Activated gamma-delta T cell (primary cell): ENCODE results near the gene PRPH2.
"Not testable (repeated sequence)": the region's sequence is repeated elsewhere in the genome, so short reads cannot be mapped to it uniquely, and the experiment has no call there.

Experiments
- DNase-seq: peaks from one replicate; lab custom pipeline; 2025; lab: John Stamatoyannopoulos, UW

PRPH2 gene

DNA sequence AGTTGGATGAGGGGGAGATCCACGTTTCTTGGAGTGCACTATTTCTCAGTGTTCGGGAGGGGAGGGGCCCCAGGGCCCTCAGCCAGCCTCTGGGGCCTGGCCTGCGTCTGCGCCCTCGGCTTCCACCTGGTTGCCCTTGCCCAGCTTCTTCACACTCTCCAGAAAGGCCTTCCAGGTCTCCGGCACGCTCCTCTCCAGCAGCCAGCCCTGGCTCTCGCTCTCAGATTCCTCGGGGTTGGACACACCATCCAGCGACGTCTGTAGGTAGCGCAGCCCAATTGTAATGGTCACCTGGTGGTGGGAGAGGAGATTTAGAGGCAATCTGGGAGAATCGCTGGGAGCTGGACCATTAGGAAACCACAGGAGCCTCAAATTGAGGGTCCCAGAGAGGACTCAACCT, 24.2 kb downstream of the PRPH2 start:
- no peak for DNase-seq

DNA sequence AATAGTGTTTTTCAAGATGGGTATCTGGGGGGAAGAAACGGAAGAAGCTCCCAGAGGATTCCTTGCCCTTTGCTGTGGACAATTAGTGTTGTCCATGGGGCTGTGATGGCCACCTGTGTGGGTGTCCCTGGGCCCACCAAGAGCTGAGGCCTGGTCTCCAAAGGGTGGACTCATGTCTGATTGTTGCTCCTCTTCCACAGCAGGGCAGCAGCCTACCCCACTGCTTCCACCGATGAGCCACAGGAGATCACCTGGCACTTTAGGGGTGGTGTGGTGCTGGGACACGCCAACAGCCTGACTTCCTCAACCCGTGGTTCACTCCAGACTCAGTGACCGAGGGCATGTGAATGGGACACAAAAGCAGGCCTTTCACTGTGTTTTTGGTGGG, 25.1 kb downstream of the PRPH2 start:
- DNase-seq = no peak

DNA sequence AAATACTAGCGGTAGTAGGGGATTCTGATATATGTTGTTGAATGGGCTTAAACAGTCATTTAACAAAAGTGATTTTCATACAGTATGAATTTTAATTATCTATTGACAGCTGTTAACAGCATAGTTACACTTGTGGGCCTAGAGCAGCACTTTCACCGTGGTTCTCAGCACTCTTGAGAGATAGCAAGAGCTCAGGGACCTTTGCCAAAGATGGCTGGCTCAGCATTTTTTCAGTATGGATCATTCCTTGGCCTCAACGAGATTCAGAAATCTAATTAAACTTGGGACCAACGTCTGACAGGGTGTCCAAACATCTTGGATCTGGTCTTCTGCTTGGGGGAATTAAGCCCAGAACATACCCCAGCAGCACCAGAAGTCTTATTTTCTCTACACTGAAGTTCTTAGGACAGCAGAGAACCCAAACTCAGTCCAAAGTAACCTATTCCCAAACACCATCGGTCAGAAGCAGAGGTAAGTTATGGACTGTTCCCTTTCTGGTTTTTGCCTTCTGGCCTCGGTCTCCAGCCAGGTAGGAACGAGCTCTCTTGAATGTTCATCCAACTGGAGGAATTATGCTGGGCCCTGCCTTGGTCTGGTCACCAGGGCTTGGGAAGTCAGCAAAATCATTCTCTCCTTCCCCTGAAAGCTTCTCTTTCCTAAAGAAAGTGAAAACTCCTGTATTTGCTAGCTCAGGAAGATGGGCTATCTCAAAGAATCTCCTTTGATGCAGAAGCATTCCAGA, 25.7 kb downstream of the PRPH2 start:
- DNase-seq = no peak

DNA sequence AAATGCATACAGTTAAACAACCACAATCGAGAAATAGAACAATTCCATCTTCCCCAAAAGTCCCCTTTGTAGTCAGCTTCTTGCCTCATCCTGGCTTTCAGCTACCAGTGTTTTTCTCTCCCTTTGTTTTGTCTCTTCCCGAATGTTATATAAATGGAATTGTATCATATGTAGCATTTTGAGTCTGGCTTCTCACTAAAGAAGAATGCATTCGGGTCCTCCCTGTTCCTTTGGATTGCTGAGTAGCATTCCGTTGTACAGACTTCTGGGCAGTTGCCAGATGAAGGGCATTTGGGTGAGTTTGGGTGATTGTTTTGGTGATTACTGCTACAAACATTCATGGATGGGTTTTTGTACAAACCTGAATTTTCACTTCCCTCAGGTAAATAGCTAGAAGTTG, 27.8 kb downstream of the PRPH2 start:
- no peak for DNase-seq

DNA sequence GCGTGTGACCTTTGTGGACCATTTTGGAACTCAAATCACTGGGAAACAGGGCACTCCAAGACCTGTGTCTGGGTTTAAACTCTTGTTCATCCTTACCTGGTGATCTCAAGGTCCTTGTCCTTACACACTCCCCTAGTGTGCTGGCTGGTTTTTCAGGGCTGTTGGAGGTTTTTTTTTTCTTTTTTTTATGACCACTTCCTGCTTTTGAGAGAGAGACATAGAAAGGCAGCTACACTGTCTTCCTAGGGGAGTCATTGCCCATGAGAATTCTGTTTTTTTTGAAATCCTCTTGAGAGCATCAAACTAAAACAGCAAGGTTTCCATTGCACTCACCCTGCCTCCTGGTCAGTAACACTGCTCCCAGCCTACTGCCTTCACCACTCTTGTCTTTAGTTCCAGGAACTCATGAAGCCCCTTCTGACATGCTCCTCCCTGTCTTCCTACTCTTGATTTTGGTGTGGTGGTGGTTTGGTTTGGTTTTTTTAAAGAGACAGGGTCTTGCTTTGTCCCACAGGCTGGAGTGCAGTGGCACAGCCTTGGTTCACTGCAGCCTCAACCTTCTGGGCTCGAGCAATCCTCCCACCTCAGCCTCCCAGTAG, 28.6 kb downstream of the PRPH2 start:
- no peak for DNase-seq

DNA sequence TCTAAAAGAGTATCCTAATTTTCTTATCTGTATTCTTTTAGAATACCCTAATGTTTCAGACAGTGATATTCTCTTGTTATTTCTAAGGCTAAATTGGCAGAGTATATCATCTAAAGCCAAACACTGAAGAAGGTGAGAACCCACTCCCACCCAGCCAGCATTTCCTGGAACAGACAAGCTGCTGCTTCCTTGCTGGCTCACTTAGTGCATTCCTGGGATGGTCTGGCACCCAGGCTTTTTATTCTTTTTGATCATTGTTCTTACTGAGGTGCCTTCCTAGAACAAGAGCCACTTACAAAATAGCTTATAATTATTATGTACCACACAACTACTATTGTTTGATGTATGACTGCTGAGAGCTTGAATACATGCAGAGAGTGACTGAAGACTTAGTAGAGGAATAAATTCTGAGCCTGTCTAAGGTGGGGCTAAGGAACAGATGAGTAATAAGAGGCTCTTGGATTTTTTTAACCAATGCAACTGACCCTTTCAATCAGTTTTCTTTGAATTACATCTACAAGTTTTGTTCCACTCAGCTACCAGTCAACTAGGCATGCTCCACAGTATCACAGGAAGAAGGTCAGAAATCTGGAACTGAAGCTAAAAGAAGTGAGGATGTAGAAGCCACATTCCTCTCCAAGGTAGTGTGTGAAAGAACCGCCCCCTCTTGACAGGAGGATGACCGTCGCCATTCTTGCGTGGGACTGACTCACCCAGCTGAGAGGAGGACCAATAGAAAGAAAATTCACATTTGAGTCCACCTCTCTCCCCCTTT, 30.1 kb downstream of the PRPH2 start:
- no peak for DNase-seq

DNA sequence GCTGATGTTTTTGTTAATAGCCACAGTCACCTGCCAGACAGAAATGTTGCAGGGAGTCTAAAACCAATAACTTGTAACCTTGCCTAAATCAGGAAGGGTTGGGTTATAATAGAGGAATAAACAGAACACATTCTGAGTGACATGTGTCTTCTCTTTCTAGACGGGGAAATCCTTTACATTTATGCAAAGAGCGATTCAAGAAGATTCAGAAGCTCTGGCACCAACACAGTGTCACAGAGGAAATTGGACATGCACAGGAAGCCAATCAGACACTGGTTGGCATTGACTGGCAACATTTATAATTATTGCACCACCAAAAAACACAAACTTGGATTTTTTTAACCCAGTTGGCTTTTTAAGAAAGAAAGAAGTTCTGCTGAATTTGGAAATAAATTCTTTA, 31.5 kb downstream of the PRPH2 start:
- no peak for DNase-seq

DNA sequence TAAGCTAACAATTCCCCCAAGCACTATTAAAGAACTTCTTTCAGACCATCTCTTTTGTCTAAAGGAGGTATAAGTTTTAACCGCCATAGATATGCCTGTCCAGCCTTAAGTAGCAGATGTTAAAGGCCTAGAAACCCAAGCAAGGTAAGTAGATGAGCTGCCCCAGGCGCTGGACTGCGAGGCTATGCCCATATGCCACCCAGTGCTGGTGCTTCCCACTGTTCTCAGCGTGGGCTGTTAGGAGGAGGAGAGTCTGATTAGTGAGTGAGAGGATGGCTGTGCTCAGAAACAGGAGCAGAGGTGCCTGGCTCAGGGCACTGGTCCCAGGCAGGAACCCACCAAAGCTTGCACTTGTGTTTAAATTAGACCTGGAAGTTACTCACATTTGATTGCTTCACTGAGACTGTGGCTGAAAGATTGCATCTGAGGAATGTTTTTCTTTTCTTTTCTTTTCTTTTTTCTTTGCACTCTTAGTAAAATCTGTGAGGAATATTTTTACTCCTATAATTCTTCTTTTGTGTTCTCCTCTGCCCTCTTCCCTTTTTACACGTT, 32.2 kb downstream of the PRPH2 start:
- DNase-seq = no peak

DNA sequence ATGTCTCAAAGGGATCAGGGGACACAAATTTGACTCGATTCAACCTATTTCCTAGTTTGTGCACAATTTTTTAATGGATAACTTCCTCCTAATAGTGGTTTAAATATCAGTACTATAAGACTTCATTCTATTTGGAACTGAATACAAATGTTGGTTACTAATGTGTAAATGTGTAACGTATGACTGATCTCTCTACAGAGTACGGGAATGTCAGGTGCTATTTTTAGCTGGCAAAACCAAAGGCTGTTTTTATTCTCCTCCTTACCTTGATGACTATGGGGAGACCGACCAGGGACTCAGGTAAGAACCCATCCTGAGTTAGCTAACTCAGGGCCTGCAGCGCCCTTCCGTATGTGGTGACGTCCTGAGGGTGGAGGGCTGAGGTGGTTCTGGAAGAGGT, 33.0 kb downstream of the PRPH2 start:
- no peak for DNase-seq

DNA sequence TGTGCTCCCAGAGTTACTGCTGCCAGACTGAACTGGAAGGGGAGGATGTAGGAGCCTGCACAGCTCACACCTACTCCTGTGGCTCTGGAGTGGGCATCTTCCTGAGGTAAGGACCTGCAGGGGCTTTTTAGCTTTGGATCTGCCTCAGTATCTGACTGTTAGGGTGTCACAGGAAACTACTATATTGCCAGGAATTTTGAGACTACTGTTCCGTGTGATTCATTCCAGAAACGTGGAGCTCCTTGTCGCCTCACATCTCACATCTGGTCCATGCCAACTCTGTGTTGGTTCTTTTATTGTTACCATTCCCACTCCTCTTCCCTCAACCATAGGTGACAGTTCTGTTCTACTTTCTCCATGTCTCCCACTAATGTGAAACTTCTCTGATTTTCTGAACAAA, 34.1 kb downstream of the PRPH2 start:
- DNase-seq = no peak

DNA sequence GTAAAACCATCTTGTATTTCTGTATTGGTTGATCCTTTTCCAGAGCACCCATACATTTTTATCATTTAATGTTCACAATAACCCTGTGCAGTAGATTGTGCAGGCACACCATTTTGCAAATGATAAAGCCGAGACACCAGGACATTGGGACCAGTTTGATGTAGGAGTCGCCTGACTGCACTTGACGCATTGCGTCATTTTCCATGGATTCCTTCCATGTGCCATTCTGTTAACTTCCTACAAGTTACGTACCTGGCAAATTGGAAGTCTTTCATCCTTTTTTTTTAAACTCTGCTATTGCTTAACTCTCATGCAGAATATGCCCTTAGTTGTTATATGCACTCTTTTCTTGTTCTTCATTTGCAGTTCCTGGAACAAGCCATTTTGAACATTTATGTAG, 43.0 kb downstream of the PRPH2 start:
- no peak for DNase-seq

DNA sequence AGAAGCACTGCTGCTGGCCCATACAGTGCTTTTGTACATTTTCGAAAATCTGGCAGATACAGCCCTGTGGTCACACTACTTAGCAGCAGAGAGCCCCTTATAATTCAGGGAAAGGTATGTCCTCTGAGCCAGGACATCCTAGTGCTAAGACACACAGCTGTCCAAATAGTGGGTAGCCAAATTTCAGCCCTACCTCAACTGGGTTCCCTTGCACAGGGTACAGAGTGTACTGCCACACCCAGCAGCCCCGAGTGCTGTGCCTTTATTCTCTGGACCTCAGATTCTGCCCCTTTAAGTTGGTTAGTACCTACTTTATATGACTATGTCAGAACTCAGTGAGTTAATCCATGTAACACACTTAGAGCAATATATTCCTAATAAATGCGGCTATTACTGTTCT, 47.6 kb downstream of the PRPH2 start:
- no peak for DNase-seq

DNA sequence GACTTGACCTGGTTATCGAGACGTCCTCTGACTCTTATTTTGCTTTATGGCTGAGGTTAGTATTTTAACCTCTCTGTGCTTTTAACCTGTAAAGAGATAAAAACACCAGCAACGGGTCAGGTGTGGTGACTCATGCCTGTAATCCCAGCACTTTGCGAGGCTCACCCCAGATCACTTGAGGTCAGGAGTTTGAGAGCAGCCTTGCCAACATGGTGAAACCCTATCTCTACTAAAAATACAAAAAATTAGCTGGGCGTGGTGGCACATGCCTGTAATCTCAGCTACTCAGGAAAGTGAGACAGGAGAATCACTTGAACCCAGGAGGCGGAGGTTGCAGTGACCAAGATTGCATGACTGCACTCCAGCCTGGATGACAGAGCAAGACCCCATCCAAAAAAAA, 48.0 kb downstream of the PRPH2 start:
- DNase-seq = not testable (repeated sequence)

DNA sequence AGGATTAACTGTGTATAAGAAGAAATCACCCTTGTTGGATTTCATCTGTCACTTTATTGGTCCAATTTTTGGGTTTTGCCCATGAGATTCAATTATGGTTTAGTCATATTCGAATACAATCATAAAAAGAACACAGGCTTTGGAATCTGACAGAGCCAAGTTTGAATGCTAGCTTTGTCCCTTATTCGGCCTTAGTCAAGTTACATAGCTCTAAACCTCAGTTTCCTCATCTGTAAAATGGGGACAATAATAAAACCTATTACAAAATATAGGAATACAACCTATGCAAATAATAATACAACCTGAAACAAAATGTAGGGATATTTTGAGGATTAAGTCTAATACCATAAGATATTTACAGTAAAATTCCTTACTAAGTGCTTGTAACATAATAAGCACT, 57.7 kb downstream of the PRPH2 start:
- no peak for DNase-seq

DNA sequence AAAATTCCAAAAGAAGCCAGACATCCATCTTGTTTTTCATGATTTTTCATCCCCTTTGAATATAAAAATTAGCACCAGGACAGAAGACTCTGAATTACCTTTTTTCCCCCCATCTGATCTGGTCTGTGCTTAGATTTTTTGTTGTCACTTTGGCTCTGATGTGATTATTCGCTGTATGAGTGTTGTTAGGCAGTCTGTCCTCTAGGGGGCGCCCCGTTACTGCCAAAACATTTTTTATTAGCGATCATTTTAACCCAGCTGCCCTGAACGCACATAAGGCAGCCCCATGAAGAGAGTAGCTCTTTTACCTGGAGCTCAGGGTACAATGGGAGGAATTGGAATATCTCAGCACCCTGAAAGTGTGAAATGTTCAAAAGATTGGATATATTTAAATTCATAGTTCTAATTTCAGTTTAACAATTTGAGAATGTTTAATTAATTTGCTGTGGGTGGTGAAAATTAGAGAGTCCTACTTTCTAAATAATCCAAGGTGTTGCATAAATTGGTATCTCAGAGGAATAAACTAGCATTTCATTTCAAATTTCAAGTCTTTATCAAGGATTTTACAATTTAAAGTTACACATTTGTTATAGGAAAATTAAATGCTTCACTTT, 60.8 kb downstream of the PRPH2 start:
- DNase-seq = no peak

DNA sequence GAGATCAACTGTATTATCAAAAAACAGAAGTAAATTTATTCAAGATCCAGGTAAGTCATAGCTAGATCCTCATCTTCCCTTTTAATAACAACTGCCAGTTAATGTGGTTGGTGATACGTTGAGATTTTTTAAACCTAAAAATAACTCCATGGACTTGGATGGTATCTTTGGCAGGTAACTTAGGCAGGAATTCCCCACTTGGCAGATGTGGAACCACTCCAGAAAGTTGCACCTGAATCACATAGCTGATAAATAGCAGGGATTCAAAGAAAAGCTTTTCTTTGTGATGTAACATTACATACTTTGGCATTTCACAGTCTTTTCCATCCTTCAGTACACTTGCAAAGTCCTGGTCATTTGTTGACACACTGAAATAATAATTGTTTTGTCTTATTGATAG, 62.6 kb downstream of the PRPH2 start:
- no peak for DNase-seq

DNA sequence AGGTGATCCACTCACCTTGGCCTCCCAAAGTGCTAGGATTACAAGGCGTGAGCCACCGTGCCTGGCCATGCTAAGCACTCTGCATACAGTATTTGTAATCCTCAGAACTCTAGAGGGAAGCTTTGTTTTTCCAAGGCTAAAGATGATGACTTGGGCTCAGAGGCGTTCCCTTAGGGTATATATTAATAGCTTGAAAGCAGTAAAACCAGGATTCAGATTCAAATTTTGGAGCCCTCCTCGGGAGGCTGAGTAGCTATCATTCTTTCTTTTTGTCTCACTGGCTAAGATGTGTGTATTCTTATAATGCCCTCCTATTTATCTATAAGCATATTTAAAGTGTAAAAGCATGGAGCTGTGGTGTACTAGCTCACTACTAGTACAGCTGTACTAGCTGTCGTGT, 68.5 kb downstream of the PRPH2 start:
- no peak for DNase-seq

DNA sequence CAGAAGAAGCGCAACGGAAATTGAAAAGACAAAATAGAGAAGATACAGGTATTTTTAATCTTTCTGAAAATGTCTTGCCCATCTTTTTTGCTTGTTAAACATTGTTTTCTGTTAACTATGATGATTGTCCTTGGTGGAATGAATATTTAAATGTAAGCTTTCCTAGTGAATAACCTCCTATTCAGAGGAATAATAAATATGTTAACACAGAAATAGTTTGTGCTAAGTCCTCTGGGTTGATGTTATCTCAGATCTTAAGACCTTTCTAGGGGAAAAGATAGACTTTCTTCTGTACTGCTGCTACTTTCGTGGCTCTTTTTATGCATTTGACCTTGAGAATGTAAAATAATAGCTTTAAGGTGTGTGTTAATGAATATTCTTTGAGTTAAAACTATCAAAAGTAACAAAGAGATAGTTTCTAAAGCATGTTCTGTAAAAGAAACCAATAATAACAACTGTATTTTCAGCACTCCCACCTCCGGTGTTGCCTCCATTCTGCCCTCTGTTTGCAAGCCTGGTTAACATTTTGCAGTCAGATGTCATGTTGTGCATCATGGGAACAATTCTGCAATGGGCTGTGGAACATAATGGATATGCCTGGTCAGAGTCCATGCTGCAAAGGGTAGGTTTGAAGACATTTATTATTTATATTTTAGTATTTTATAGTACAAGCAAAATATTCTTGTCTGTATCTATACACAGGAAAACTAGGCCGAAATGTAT, 70.2 kb downstream of the PRPH2 start:
- DNase-seq = no peak
